ENCODE results near the gene PPP4R2. TPM values are rescaled to one million over a fixed set of nuclear protein-coding genes. Genes with fewer than 3 reads are reported as not detected.

The PPP4R2 gene
- 31.4 and 60.0 TPM in 2 replicates for total RNA-seq (2012; rRNA removed)
- polyA plus RNA-seq (2012; rRNA removed): 11.9 and 13.5 TPM in 2 replicates
- polyA plus RNA-seq (2012; cell fraction: cytosol; rRNA removed): 0.88 and 1.7 TPM in 2 replicates
- polyA plus RNA-seq (2012; cell fraction: nucleus; rRNA removed; ENCODE audit: low replicate concordance): 0.77 and 14.4 TPM in 2 replicates
- Bru-seq, nascent RNA: percentile 94 among the genes with signal in this experiment
- percentile 95 among the genes with signal in this experiment for BruChase-seq, experiment 1, labeled RNA remaining after a 6-hour chase
- BruChase-seq, experiment 2, labeled RNA remaining after a 2-hour chase: percentile 95 among the genes with signal in this experiment
- long read RNA-seq, full-length matches to known transcripts: 60 of 85 reads
- long read RNA-seq, partial matches to known transcripts: 12 of 85 reads
- long read RNA-seq, other reads (novel, unspliced or antisense): 13 of 85 reads

- BruUV-seq (replicated peaks): no TSS peak
- H3K56ac ChIP-seq (ENCODE audit: extremely low read depth, insufficient read depth, low read length): peak within 1 kb of the TSS; percentile 89
- H3K14ac ChIP-seq (replicated peaks; ENCODE audit: low read depth, low read length): peak within 1 kb of the TSS; percentile 97
- H4K91ac ChIP-seq (ENCODE audit: insufficient read depth, low read depth, low read length): peak within 1 kb of the TSS; percentile 96
- H3K4me1 ChIP-seq (ENCODE audit: control insufficient read depth, insufficient read depth, low read length): peaks cover 8% of the 10 kb centered on the region
- peaks cover 43% of the 10 kb centered on the region for H4K20me1 ChIP-seq (ENCODE audit: insufficient read depth, low read length)
- dilution Hi-C loops (cut with HindIII; ENCODE audit: low sequenced_read_pairs, unreplicated experiment): no loop called here
- H4K5ac ChIP-seq (ENCODE audit: low read depth, low read length): peak within 1 kb of the TSS; percentile 99
- DNase-seq (peak; percentile 88), ATAC-seq (ENCODE audit: low read depth) (peak; percentile 91)
- H3K4me3 ChIP-seq (ENCODE audit: insufficient read depth, low read depth, low read length): peak within 1 kb of the TSS; percentile 79
- no peaks in the 10 kb centered on the region for H3K9me3 ChIP-seq (ENCODE audit: control insufficient read depth, insufficient read depth, low read length)
- intact Hi-C loops (cut with micrococcal nuclease): loop anchor here (1.0 to 5.0 kb wide), 5 partner anchors 41 to 109 kb away; partner anchors contain the start of gene GXYLT2
- peak within 1 kb of the TSS; percentile 98 for H3K9ac ChIP-seq (ENCODE audit: low read depth, low read length)
- H2BK20ac ChIP-seq (ENCODE audit: low read depth, low read length): peak within 1 kb of the TSS; percentile 38; the same call in 1 of the 2 replicates
- ChIA-PET CTCF (interaction anchor here (0.6 kb wide), 1 partner anchor 24 kb away, joined by 3 read pairs; no protein-coding TSS in a partner anchor), POLR2A (ENCODE audit: unreplicated experiment) (interaction anchor here (0.6 kb wide), 1 partner anchor 94 kb away, joined by 3 read pairs; no protein-coding TSS in a partner anchor)
- H3K27ac ChIP-seq (ENCODE audit: insufficient read depth, low read length): peak within 1 kb of the TSS; percentile 97
- peak within 1 kb of the TSS; percentile 98 for H3K4ac ChIP-seq (ENCODE audit: low read depth, low read length)
- no peak for TF ChIP-seq RFX5 (IDR thresholded peaks at IDR 0.05; ENCODE audit: low read depth, low read length)
- TF ChIP-seq MAZ (IDR thresholded peaks at IDR 0.05; ENCODE audit: borderline replicate concordance, low read depth, low read length): peak; percentile 51
- no peak for TF ChIP-seq CEBPB (IDR thresholded peaks at IDR 0.05; ENCODE audit: low read depth, low read length)
- TF ChIP-seq USF2 (IDR thresholded peaks at IDR 0.05; ENCODE audit: low read depth, low read length): peak; percentile 14; the same call in 1 of the 2 replicates
- peak; percentile 45; the same call in 1 of the 2 replicates for TF ChIP-seq MXI1 (IDR thresholded peaks at IDR 0.05; ENCODE audit: borderline replicate concordance, low read depth, low read length)
- TF ChIP-seq BHLHE40 (IDR thresholded peaks at IDR 0.05; ENCODE audit: low read depth, low read length): peak; percentile 45
- peak; percentile 84 for TF ChIP-seq POLR2A (IDR thresholded peaks at IDR 0.05; ENCODE audit: low read depth, low read length)
- peak within 1 kb of the TSS; percentile 96 for H3K23ac ChIP-seq (ENCODE audit: low read depth, low read length)
- H3K4me2 ChIP-seq (ENCODE audit: low read depth, low read length): peak within 1 kb of the TSS; percentile 93
- H3K9me1 ChIP-seq (ENCODE audit: insufficient read depth, low read length): peaks cover 3% of the 10 kb centered on the region
- peaks cover 8% of the 10 kb centered on the region for H3K36me3 ChIP-seq (ENCODE audit: control insufficient read depth, insufficient read depth, low read length)
- peak within 1 kb of the TSS; percentile 33; the same call in 1 of the 3 replicates for H2BK15ac ChIP-seq (ENCODE audit: low read depth, low read length)
- H3K27me3 ChIP-seq (ENCODE audit: control insufficient read depth, insufficient read depth, low read length): no peaks in the 10 kb centered on the region
- WGBS, 2 experiments (ENCODE audit: extremely low coverage in 2 of 2, insufficient read length in 1 of 2): 3% methylated on average over 5 of the region's 75 CpGs; no CpG with 5 or more reads in 1 of the 2 experiments
- H2BK120ac ChIP-seq (ENCODE audit: low read depth, low read length): peak within 1 kb of the TSS; percentile 87
- peak within 1 kb of the TSS; percentile 98 to 100 for H4K8ac ChIP-seq (ENCODE audit: low read depth in 2 of 2, low read length in 2 of 2)
- H2AFZ ChIP-seq (replicated peaks; ENCODE audit: low read length, poor library complexity): peak within 1 kb of the TSS; percentile 98
- peak within 1 kb of the TSS; percentile 91 for H2AK5ac ChIP-seq (ENCODE audit: low read depth, low read length)
- H2BK5ac ChIP-seq (ENCODE audit: low read depth, low read length, poor library complexity, severe bottlenecking): peak within 1 kb of the TSS; percentile 97
- peaks cover 3 to 11% of the 10 kb centered on the region in 2 experiments; a peak in 2 of 4 replicates for H3K79me1 ChIP-seq (ENCODE audit: low read depth in 1 of 2, low read length in 2 of 2)
- in situ Hi-C loops (cut with MboI; ENCODE audit: low sequenced_read_pairs): no loop called here
- H2AK9ac ChIP-seq (replicated peaks; ENCODE audit: low read depth, low read length, poor library complexity): peak within 1 kb of the TSS; percentile 97
- H3K18ac ChIP-seq (ENCODE audit: low read depth, low read length): peak within 1 kb of the TSS; percentile 88
Measured at GRCh38 chr3:72996473-72997333, at the start of gene PPP4R2. Gene PPP4R2, plus strand, starts transcription at chr3:72996811. Its CDS starts 227 bp downstream, at chr3:72997038.
